WI38 (cell line): ENCODE measurements around the gene ADAMTSL3.

ENCODE experiments used
- H3K4me3 ChIP-seq: 2 replicates; pipeline ENCODE4 v1.5.1; 2011; ENCODE audit warnings: low read depth, mild to moderate bottlenecking, control low read depth, low read length
- CTCF ChIP-seq: IDR thresholded peaks from 2 replicates; pipeline ENCODE4 v1.5.1; 2012; ENCODE audit warnings: low read depth, mild to moderate bottlenecking, control low read depth, low read length

Gene ADAMTSL3

GRCh38 chr15:83927704-83928391, 273.9 kb downstream of the ADAMTSL3 start:
- H3K4me3 ChIP-seq: no peak overlapping the region
- no peak for TF ChIP-seq CTCF

GRCh38 chr15:83928392-83928734, 274.4 kb downstream of the ADAMTSL3 start:
- no peak for TF ChIP-seq CTCF
- no peak overlapping the region for H3K4me3 ChIP-seq

DNA sequence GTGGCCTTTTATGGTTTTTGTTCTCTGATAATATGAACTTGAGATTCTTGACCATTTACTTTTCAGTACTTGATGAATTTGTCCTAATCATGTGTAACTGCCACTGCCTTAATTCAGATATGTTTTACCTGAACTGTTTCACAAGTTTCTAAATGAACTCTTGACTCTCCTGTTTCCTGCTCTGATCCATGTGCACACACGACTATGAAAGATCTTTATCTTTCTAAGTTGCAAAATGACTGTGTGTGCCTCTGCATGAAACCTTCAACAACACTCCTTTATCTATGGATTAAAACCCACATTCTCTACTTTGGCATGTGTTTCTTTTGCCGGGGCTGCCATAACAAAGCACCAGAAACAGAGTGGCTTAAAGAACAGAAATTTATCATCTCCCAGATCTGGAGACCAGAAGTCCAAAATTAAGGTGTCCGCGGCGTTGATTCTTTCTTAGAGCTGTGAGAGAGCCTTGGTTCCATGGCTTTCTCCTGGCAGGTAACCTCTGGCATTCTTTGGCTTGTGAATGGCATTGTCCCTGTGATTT, 275.0 kb downstream of the ADAMTSL3 start:
- no peak overlapping the region for H3K4me3 ChIP-seq
- TF ChIP-seq CTCF: no peak

DNA sequence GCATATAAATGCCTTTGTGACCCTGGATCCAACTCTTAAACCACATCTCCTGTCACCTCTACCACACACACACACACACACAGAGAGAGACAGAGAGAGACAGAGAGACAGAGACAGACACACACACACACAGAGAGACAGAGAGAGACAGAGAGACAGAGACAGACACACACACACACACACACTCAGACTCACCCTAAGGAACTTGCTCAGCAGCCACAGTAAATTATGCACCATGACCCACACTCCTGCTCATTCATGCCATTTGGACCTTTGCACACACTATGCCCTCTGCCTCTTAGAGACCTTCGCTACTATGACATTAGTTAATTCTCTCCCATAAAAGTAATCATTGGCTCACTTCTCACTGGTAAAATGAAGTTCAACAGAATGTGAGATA, 275.7 kb downstream of the ADAMTSL3 start:
- no peak overlapping the region for H3K4me3 ChIP-seq
- TF ChIP-seq CTCF: no peak

GRCh38 chr15:83930392-83931212, 276.7 kb downstream of the ADAMTSL3 start:
- no peak overlapping the region for H3K4me3 ChIP-seq
- no peak for TF ChIP-seq CTCF

- no peak overlapping the region for H3K4me3 ChIP-seq
- TF ChIP-seq CTCF: no peak
Measured at GRCh38 chr15:83935774-83936173, 281.9 kb downstream of the ADAMTSL3 start.

- H3K4me3 ChIP-seq: no peak overlapping the region
- no peak for TF ChIP-seq CTCF
Measured at GRCh38 chr15:83940136-83940535, 286.2 kb downstream of the ADAMTSL3 start.
